Uterus (tissue), 4 donors: Measurements from ENCODE around the gene VSIG1. TPM values are rescaled to one million over a fixed set of nuclear protein-coding genes. Genes with fewer than 3 reads are reported as not detected.

Experiments used
- DNase-seq, 2 donors: peaks; one replicate each; pipeline ENCODE4 v3.0.0-alpha.2; 2019 to 2020
- H3K27ac ChIP-seq, 2 donors: fragments of 200-600 bp; sonication (generic); 1 replicate in 1 of 2; 2 replicates in 1 of 2; pipeline ENCODE4 v1.5.1; 2016 to 2018
- H3K27me3 ChIP-seq, 2 donors: fragments of 200-600 bp; sonication (generic); one replicate each; pipeline ENCODE4 v1.5.1; 2018 to 2019; ENCODE audit warnings: control low read depth in 1 of 2
- H3K36me3 ChIP-seq, 2 donors: fragments of 200-600 bp; sonication (generic); one replicate each; pipeline ENCODE4 v1.5.1; 2019; ENCODE audit warnings: control low read depth in 1 of 2
- H3K4me1 ChIP-seq, 2 donors: fragments of 200-600 bp; sonication (generic); one replicate each; pipeline ENCODE4 v1.5.1; 2018 to 2019; ENCODE audit warnings: control low read depth in 1 of 2
- H3K4me3 ChIP-seq, 2 donors: fragments of 200-600 bp; sonication (generic); 1 replicate in 1 of 2; 2 replicates in 1 of 2; pipeline ENCODE4 v1.5.1; 2018 to 2019; ENCODE audit warnings: mild to moderate bottlenecking in 1 of 2
- H3K9me3 ChIP-seq, 2 donors: fragments of 200-600 bp; sonication (generic); one replicate each; pipeline ENCODE4 v1.5.1; 2019; ENCODE audit warnings: control low read depth in 1 of 2
- CTCF ChIP-seq, 4 experiments: fragments of 200-600 bp in 2 of 4; fragments of 450-650 bp in 2 of 4; sonication (generic) in 2 of 4; IDR thresholded peaks; one replicate each; pipeline ENCODE4 v1.5.1; 2016 to 2019; ENCODE audit warnings: antibody characterized with exemption in 4 of 4, mild to moderate bottlenecking in 2 of 4, moderate library complexity in 1 of 4
- POLR2A ChIP-seq, 2 donors: fragments of 450-650 bp; IDR thresholded peaks; one replicate each; pipeline ENCODE4 v1.6.1; 2016; ENCODE audit warnings: antibody characterized with exemption in 2 of 2, mild to moderate bottlenecking in 1 of 2, moderate library complexity in 1 of 2
- intact Hi-C: fragments of 100-400 bp; cut with DNase I; formaldehyde crosslinking; loops from one replicate; pipeline ENCODE4 v1.15.1; 2023; ENCODE audit warnings: low total_unique reads
- total RNA-seq, 4 donors: library from RNA; depleted of rRNA in 3 of 4; stranded (reverse); fragments of >200 nt in 3 of 4; gene quantifications; one replicate each; pipeline versions ENCODE4 v1.1.0 to v1.2.4, GENCODE V29; 2014 to 2023
- donor health status: DM: yes; HTN: yes; CAD: no.

VSIG1 gene
- total RNA-seq, 4 donors from 2014 or later, result 0.37 to 0.48 TPM; not detected in 2

- Histone ChIP-seq H3K9me3 (no peaks in the 10 kb centered on the region), H3K4me3 (no peak overlapping the region), H3K36me3 (no peaks in the 10 kb centered on the region), H3K27me3 (peaks cover 0 to 5% of the 10 kb centered on the region in 2 donors), H3K27ac (no peak overlapping the region), H3K4me1 (no peaks in the 10 kb centered on the region)
- intact Hi-C loops, result no loop called here
- TF ChIP-seq CTCF (IDR thresholded peaks at IDR 0.05) (no peak), POLR2A (IDR thresholded peaks at IDR 0.05) (no peak)
- no peak for DNase-seq
Observed at GRCh38 chrX:108036298-108036973, 8.4 kb upstream of the VSIG1 start.

- Histone ChIP-seq H3K4me3 (no peak overlapping the region), H3K36me3 (no peaks in the 10 kb centered on the region), H3K9me3 (no peaks in the 10 kb centered on the region), H3K27ac (no peak overlapping the region), H3K27me3 (no peaks in the 10 kb centered on the region), H3K4me1 (no peaks in the 10 kb centered on the region)
- intact Hi-C loops, result no loop called here
- TF ChIP-seq POLR2A (IDR thresholded peaks at IDR 0.05) (no peak), CTCF (IDR thresholded peaks at IDR 0.05) (no peak)
- DNase-seq, result no peak
Observed at GRCh38 chrX:108049649-108050048, 4.8 kb downstream of the VSIG1 start.

- intact Hi-C loops, result no loop called here
Observed at GRCh38 chrX:108053218-108053617, 8.4 kb downstream of the VSIG1 start.

GRCh38 chrX:108055546-108055945 is 10.7 kb downstream of the VSIG1 start:
- intact Hi-C loops, result no loop called here
- Histone ChIP-seq H3K27me3 (no peaks in the 10 kb centered on the region), H3K36me3 (no peaks in the 10 kb centered on the region), H3K9me3 (no peaks in the 10 kb centered on the region), H3K4me1 (no peaks in the 10 kb centered on the region), H3K27ac (no peak overlapping the region), H3K4me3 (no peak overlapping the region)
- no peak for TF ChIP-seq POLR2A (IDR thresholded peaks at IDR 0.05)
- TF ChIP-seq CTCF (IDR thresholded peaks at IDR 0.05), result no peak
- no peak for DNase-seq

More at GRCh38 chrX:108053218-108053617, 8.4 kb downstream of the VSIG1 start:
- H3K9me3 ChIP-seq, result no peaks in the 10 kb centered on the region
- no peaks in the 10 kb centered on the region for H3K27me3 ChIP-seq
- H3K4me3 ChIP-seq, result no peak overlapping the region
- H3K4me1 ChIP-seq, result no peaks in the 10 kb centered on the region
- no peak for TF ChIP-seq CTCF (IDR thresholded peaks at IDR 0.05)
- TF ChIP-seq POLR2A (IDR thresholded peaks at IDR 0.05), result no peak
- DNase-seq, result no peak
- no peak overlapping the region for H3K27ac ChIP-seq
- no peaks in the 10 kb centered on the region for H3K36me3 ChIP-seq

GRCh38 chrX:108059801-108060200 is 14.9 kb downstream of the VSIG1 start:
- Histone ChIP-seq H3K9me3 (no peaks in the 10 kb centered on the region), H3K4me3 (no peak overlapping the region), H3K27ac (no peak overlapping the region), H3K36me3 (no peaks in the 10 kb centered on the region), H3K27me3 (no peaks in the 10 kb centered on the region), H3K4me1 (no peaks in the 10 kb centered on the region)
- intact Hi-C loops, result no loop called here
- DNase-seq, result no peak
- TF ChIP-seq POLR2A (IDR thresholded peaks at IDR 0.05), result no peak
- no peak for TF ChIP-seq CTCF (IDR thresholded peaks at IDR 0.05)
